Activated B cell treated with CpG ODN at 0.5 μM for 24 hours (primary cell): Measurements from ENCODE around the gene KRT81. TPM values are rescaled to one million over a fixed set of nuclear protein-coding genes. Genes with fewer than 3 reads are reported as not detected.

Source experiments
- ATAC-seq: fragments of 200-7000 bp; cut with Tn5 transposase; one replicate; pipeline ENCODE4 v1.10.0; 2021; ENCODE audit warnings: low read depth, mild to moderate bottlenecking, moderate library complexity
- CTCF ChIA-PET: fragments of 350-600 bp; sonication (Branson Sonifier 250); formaldehyde crosslinking; loops from one replicate; lab custom pipeline; 2021; ENCODE audit warnings: antibody characterized with exemption; lab: Charles Lee
- POLR2A ChIA-PET: fragments of 350-600 bp; sonication (Branson Sonifier 250); formaldehyde crosslinking; loops from one replicate; lab custom pipeline; 2021; ENCODE audit warnings: antibody characterized with exemption; lab: Charles Lee
- DNase-seq: peaks from one replicate; pipeline ENCODE4 v3.0.0; 2022
- H3K27ac Mint-ChIP-seq: one replicate; pipeline ENCODE4 v1.8.0; 2020; ENCODE audit warnings: mixed read lengths
- H3K27me3 Mint-ChIP-seq: one replicate; pipeline ENCODE4 v1.8.0; 2021; ENCODE audit warnings: mixed read lengths
- H3K36me3 Mint-ChIP-seq: one replicate; pipeline ENCODE4 v1.8.0; 2021; ENCODE audit warnings: low read depth, mixed read lengths
- H3K4me1 Mint-ChIP-seq: one replicate; pipeline ENCODE4 v1.8.0; 2021; ENCODE audit warnings: mixed read lengths
- H3K4me3 Mint-ChIP-seq: one replicate; pipeline ENCODE4 v1.8.0; 2020; ENCODE audit warnings: mild to moderate bottlenecking, mixed read lengths
- H3K9me3 Mint-ChIP-seq: one replicate; pipeline ENCODE4 v1.8.0; 2020; ENCODE audit warnings: mixed read lengths
- intact Hi-C: fragments of 100-400 bp; cut with micrococcal nuclease; formaldehyde crosslinking; loops from one replicate; pipeline ENCODE4 v1.15.1; 2024
- total RNA-seq: library from RNA; stranded (reverse); gene quantifications from 2 replicates; pipeline ENCODE4 v1.2.3, GENCODE V29; 2022
- TF ChIP-seq, protein P1 (sequence below): fragments of 200-600 bp; IDR thresholded peaks from one replicate; pipeline ENCODE4 v1.8.0; 2022; ENCODE audit warnings: antibody characterized with exemption, mild to moderate bottlenecking

KRT81 gene
- total RNA-seq, 1 donor from 2014 or later = not detected

DNA sequence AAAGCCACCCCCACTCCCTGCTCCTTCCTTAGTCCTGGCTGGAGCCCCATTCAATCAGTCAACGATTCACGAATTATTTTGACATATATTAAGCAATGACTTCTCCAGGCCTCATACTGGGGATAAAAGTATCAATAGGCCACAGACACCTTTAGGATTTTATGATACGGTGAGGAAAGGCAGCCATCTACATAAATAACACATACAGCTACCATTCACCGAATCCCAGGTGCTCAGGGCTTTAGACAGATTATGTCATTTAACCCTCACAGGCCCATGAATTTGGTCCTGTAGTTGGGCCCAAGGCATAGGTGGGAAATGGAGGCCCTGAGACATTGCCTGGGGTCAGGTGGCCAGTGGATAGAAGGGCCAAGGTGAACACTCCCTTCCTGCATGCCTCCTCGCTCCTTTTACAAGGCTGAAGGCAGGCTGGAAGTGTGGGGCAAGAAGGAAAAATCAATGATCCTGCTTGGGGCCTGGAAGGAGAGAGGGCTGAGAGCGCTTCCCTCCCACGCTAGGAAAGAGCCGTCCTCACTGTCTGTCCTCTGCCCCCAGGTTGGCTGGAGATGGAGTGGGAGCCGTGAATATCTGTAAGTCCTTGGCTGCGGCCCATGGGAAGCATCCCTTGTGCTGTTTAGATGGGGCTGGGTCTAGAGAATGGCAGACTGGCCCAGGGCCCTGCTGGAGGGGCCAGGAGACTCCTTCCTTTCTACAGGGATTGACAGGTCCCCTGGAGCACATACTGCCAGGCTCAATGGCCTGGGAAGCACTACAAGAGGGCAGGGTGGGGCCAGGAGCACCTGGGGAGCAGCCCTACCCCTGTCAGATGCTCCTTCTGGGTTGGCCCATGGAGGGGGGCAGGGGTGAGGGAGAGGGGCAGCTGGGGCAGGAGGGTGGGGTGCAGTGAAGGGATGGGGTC, 43.5 kb downstream of the KRT81 start:
- Mint-ChIP-seq H3K4me3 (no peak overlapping the region), H3K4me1 (peaks cover 12% of the 10 kb centered on the region), H3K36me3 (no peaks in the 10 kb centered on the region), H3K27me3 (peaks cover 33% of the 10 kb centered on the region), H3K9me3 (no peaks in the 10 kb centered on the region), H3K27ac (no peak overlapping the region)
- TF ChIP-seq, protein P1, sequence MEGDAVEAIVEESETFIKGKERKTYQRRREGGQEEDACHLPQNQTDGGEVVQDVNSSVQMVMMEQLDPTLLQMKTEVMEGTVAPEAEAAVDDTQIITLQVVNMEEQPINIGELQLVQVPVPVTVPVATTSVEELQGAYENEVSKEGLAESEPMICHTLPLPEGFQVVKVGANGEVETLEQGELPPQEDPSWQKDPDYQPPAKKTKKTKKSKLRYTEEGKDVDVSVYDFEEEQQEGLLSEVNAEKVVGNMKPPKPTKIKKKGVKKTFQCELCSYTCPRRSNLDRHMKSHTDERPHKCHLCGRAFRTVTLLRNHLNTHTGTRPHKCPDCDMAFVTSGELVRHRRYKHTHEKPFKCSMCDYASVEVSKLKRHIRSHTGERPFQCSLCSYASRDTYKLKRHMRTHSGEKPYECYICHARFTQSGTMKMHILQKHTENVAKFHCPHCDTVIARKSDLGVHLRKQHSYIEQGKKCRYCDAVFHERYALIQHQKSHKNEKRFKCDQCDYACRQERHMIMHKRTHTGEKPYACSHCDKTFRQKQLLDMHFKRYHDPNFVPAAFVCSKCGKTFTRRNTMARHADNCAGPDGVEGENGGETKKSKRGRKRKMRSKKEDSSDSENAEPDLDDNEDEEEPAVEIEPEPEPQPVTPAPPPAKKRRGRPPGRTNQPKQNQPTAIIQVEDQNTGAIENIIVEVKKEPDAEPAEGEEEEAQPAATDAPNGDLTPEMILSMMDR = no peak
- intact Hi-C loops = no loop called here
- ATAC-seq (no peak), DNase-seq (no peak)
- ChIA-PET POLR2A (no interaction called here), CTCF (no interaction called here)

DNA sequence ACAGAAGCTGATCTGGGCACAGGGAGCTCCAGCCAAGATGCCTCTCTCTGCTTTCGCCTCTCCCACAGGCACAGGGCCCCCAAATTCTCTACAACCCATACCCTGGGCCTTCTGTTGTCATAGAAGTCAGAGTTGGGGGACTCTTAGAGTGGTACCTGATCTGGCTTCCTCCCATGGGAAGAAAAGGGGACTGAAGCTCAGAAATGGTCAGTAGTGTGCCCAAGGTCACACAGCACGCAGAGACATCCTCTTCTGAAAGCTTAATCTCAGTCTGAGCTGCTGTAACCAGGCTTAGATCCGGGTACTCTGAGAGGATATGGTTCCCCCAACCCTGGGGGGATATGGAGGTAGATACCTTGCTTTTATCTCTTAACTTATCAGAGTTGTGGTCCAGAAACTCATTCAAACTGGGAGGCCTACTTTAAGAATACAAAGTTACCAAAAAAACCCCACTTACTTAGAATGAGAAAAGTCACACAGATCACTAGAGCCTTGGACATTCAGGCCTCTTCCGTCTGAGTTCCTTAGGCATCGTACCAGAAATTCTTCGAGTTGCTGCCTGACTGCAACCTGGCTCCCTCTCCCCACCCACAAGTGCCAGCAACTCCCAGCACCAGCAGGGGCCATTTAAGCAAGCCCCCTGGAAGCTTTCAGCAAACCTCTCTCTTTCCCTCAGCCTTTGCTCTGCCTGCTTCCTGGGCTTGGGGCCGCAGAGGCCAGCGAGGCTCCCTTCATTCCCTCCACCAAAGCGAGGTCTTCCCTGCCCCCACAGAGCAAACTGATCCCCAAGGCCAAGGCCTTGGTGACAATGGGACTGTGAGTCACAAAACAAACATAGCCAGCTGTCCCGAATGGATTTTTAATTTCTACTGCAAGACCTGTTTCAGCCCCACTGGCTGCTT, 44.4 kb downstream of the KRT81 start:
- DNase-seq (no peak), ATAC-seq (no peak)
- Mint-ChIP-seq H3K9me3 (no peaks in the 10 kb centered on the region), H3K4me3 (no peak overlapping the region), H3K36me3 (no peaks in the 10 kb centered on the region), H3K27me3 (peaks cover 37% of the 10 kb centered on the region), H3K4me1 (peaks cover 12% of the 10 kb centered on the region), H3K27ac (no peak overlapping the region)
- POLR2A ChIA-PET = no interaction called here
- TF ChIP-seq, protein P1 = no peak
- CTCF ChIA-PET = no interaction called here
- intact Hi-C loops = no loop called here

DNA sequence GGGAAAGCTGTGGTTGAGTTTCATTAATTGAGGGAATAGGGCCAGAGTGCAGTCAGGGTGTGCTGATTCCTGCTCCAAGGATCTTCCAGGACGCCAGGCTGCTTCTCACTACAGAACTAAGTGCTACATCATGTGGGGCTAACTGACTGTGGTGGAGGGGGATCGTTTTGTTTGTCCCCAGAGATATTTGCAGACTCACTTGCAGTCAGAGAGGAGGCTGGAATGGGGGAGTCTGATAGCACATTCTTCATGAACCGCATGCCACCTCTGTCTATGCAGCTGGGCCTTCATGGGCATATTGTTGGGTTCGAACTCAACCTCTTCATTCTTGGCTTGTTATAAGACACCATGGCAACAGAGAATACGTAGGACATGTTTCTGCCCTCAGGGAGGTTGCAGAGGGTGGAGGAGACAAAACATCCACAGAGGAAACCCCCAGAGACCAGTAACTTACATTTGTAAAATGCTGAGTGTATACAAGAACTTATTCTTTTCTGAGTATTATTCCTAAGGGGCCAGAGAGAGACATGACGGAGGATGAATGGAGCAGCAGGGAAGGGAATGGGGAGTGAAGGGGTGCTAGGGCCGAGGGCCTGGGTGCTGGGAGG, 45.3 kb downstream of the KRT81 start:
- no peak overlapping the region for H3K27ac Mint-ChIP-seq
- CTCF ChIA-PET = no interaction called here

GRCh38 chr12:52245259-52245961, 45.9 kb downstream of the KRT81 start:
- intact Hi-C loops = no loop called here
- H3K27me3 Mint-ChIP-seq = peaks cover 31% of the 10 kb centered on the region
- no peaks in the 10 kb centered on the region for H3K36me3 Mint-ChIP-seq
- H3K27ac Mint-ChIP-seq = no peak overlapping the region
- H3K4me1 Mint-ChIP-seq = peaks cover 12% of the 10 kb centered on the region
- no peak for ATAC-seq
- CTCF ChIA-PET = interaction anchor here (0.6 kb wide), 1 partner anchor 20 kb away, joined by 3 read pairs; no protein-coding TSS in a partner anchor
- TF ChIP-seq, protein P1 = no peak
- H3K9me3 Mint-ChIP-seq = no peaks in the 10 kb centered on the region
- no peak for DNase-seq
- no peak overlapping the region for H3K4me3 Mint-ChIP-seq
- POLR2A ChIA-PET = no interaction called here

More for the DNA sequence above, 45.3 kb downstream of the KRT81 start:
- Mint-ChIP-seq H3K27me3 (peaks cover 33% of the 10 kb centered on the region), H3K4me3 (no peak overlapping the region), H3K9me3 (no peaks in the 10 kb centered on the region), H3K36me3 (no peaks in the 10 kb centered on the region), H3K4me1 (peaks cover 12% of the 10 kb centered on the region)
- ATAC-seq = no peak
- POLR2A ChIA-PET = no interaction called here
- DNase-seq = no peak
- TF ChIP-seq, protein P1 = no peak
- intact Hi-C loops = no loop called here
